Smooth muscle cell (in vitro differentiated cells): ENCODE data around the gene TCP11L1. TPM values are rescaled to one million over a fixed set of nuclear protein-coding genes. Genes with fewer than 3 reads are reported as not detected.

Experiments
- DNase-seq: peaks from one replicate; lab custom pipeline; 2025; ENCODE audit not compliant: unreplicated experiment; lab: John Stamatoyannopoulos, UW
- H2AFZ ChIP-seq: fragments of 200-600 bp; sonication (generic); 2 replicates; pipeline ENCODE4 v1.6.0; 2016; ENCODE audit warnings: antibody characterized with exemption, low read depth, mild to moderate bottlenecking
- H3F3A ChIP-seq: fragments of 200-600 bp; sonication (generic); 2 replicates; pipeline ENCODE4 v1.6.0; 2017; ENCODE audit warnings: antibody characterized with exemption, low read depth
- H3K27ac ChIP-seq: fragments of 200-600 bp; sonication (generic); 2 replicates; pipeline ENCODE4 v1.5.1; 2016; ENCODE audit warnings: low read depth, mild to moderate bottlenecking
- H3K27me3 ChIP-seq: fragments of 200-600 bp; sonication (generic); 2 replicates; pipeline ENCODE4 v1.6.1; 2016; ENCODE audit warnings: low read depth, mild to moderate bottlenecking
- H3K36me3 ChIP-seq: fragments of 200-600 bp; sonication (generic); 2 replicates; pipeline ENCODE4 v1.5.1; 2016; ENCODE audit warnings: low read depth
- H3K4me1 ChIP-seq: fragments of 200-600 bp; sonication (generic); 2 replicates; pipeline ENCODE4 v1.5.1; 2016; ENCODE audit warnings: low read depth
- H3K4me2 ChIP-seq: fragments of 200-600 bp; sonication (generic); 2 replicates; pipeline ENCODE4 v1.6.0; 2016; ENCODE audit warnings: mild to moderate bottlenecking
- H3K4me3 ChIP-seq: fragments of 200-600 bp; sonication (generic); 2 replicates; pipeline ENCODE4 v1.5.1; 2016; ENCODE audit warnings: mild to moderate bottlenecking
- H3K79me2 ChIP-seq: fragments of 200-600 bp; sonication (generic); 2 replicates; pipeline ENCODE4 v1.6.0; 2016; ENCODE audit warnings: low read depth, mild to moderate bottlenecking
- H3K9ac ChIP-seq: fragments of 200-600 bp; sonication (generic); 2 replicates; pipeline ENCODE4 v1.6.0; 2016; ENCODE audit warnings: low read depth
- H3K9me3 ChIP-seq: fragments of 200-600 bp; sonication (generic); replicated peaks from 2 replicates; pipeline ENCODE4 v1.5.1; 2016; ENCODE audit warnings: low read depth
- H4K20me1 ChIP-seq: fragments of 200-600 bp; sonication (generic); 2 replicates; pipeline ENCODE4 v1.6.0; 2016; ENCODE audit warnings: low read depth
- CTCF ChIP-seq: fragments of 200-600 bp; sonication (generic); IDR thresholded peaks from 2 replicates; pipeline ENCODE4 v1.5.1; 2017; ENCODE audit warnings: borderline replicate concordance, mild to moderate bottlenecking, antibody characterized with exemption; ENCODE audit not compliant: insufficient read depth, poor library complexity, severe bottlenecking
- WGBS: methylation state at CpG from one replicate; pipeline ENCODE4 v1.1.7; 2016; ENCODE audit warnings: low lambda C conversion rate; 5-methylcytosine and 5-hydroxymethylcytosine counted together
- polyA plus RNA-seq: library from polyadenylated mRNA; unstranded; fragments of >200 nt; fragmentation: Nextera tagmentation; extraction: Ambion mirVana; gene quantifications from 2 replicates; pipeline ENCODE4 v1.2.1, GENCODE V29; 2016
- total RNA-seq: library from RNA; depleted of rRNA; stranded (reverse); fragments of >200 nt; gene quantifications from 2 replicates; pipeline ENCODE4 v1.2.3, GENCODE V29; 2014

Gene TCP11L1
- total and polyA plus RNA-seq, 2 experiments from 2014 or later, result 7.4 to 25.4 TPM

GRCh38 chr11:33033493-33033892, 5.9 kb upstream of the TCP11L1 start:
- no peaks in the 10 kb centered on the region for H3K79me2 ChIP-seq
- no peaks in the 10 kb centered on the region for H3K4me1 ChIP-seq
- no peak overlapping the region for H3K9ac ChIP-seq
- H2AFZ ChIP-seq, result no peak overlapping the region
- no peaks in the 10 kb centered on the region for H3K27me3 ChIP-seq
- 81% methylated on average over 4 of the region's 4 CpGs for WGBS
- H3K4me3 ChIP-seq, result no peak overlapping the region
- H3K9me3 ChIP-seq, result no peaks in the 10 kb centered on the region
- H3K27ac ChIP-seq, result no peak overlapping the region
- H3K4me2 ChIP-seq, result no peak overlapping the region
- no peaks in the 10 kb centered on the region for H3K36me3 ChIP-seq
- H4K20me1 ChIP-seq, result no peaks in the 10 kb centered on the region
- no peak for DNase-seq
- TF ChIP-seq CTCF, result no peak
- H3F3A ChIP-seq, result no peaks in the 10 kb centered on the region

- Histone ChIP-seq H2AFZ (no peak overlapping the region), H3K4me1 (peaks cover 1% of the 10 kb centered on the region), H3K4me3 (no peak overlapping the region), H3K79me2 (no peaks in the 10 kb centered on the region), H4K20me1 (no peaks in the 10 kb centered on the region), H3F3A (no peaks in the 10 kb centered on the region), H3K9me3 (no peaks in the 10 kb centered on the region), H3K4me2 (no peak overlapping the region), H3K27me3 (no peaks in the 10 kb centered on the region), H3K36me3 (no peaks in the 10 kb centered on the region), H3K27ac (no peak overlapping the region), H3K9ac (no peak overlapping the region)
- 95% methylated on average over 1 of the region's 1 CpG for WGBS
- no peak for TF ChIP-seq CTCF
- DNase-seq, result no peak
Measured at GRCh38 chr11:33035011-33035410, 4.4 kb upstream of the TCP11L1 start.

- H3K4me3 ChIP-seq, result peak overlapping the region; percentile 100
- H3K27ac ChIP-seq, result peak overlapping the region; percentile 99
- TF ChIP-seq CTCF, result no peak
- H3K9ac ChIP-seq, result peak overlapping the region; percentile 98
- H4K20me1 ChIP-seq, result no peaks in the 10 kb centered on the region
- peak overlapping the region; percentile 88 for H3K4me2 ChIP-seq
- no peak for DNase-seq
- no peaks in the 10 kb centered on the region for H3K27me3 ChIP-seq
- no peaks in the 10 kb centered on the region for H3K9me3 ChIP-seq
- WGBS, result 9% methylated on average over 30 of the region's 30 CpGs
- no peaks in the 10 kb centered on the region for H3F3A ChIP-seq
- H3K36me3 ChIP-seq, result no peaks in the 10 kb centered on the region
- peaks cover 7% of the 10 kb centered on the region for H3K79me2 ChIP-seq
- peak overlapping the region; percentile 97 for H2AFZ ChIP-seq
- H3K4me1 ChIP-seq, result peaks cover 14% of the 10 kb centered on the region
Measured at GRCh38 chr11:33040033-33040861, 875 bp downstream of the TCP11L1 start.
